ENCODE data around the gene CSPG4.
"Not testable (repeated sequence)": the region's sequence is repeated elsewhere in the genome, so short reads cannot be mapped to it uniquely, and the experiment has no call there.

DNA sequence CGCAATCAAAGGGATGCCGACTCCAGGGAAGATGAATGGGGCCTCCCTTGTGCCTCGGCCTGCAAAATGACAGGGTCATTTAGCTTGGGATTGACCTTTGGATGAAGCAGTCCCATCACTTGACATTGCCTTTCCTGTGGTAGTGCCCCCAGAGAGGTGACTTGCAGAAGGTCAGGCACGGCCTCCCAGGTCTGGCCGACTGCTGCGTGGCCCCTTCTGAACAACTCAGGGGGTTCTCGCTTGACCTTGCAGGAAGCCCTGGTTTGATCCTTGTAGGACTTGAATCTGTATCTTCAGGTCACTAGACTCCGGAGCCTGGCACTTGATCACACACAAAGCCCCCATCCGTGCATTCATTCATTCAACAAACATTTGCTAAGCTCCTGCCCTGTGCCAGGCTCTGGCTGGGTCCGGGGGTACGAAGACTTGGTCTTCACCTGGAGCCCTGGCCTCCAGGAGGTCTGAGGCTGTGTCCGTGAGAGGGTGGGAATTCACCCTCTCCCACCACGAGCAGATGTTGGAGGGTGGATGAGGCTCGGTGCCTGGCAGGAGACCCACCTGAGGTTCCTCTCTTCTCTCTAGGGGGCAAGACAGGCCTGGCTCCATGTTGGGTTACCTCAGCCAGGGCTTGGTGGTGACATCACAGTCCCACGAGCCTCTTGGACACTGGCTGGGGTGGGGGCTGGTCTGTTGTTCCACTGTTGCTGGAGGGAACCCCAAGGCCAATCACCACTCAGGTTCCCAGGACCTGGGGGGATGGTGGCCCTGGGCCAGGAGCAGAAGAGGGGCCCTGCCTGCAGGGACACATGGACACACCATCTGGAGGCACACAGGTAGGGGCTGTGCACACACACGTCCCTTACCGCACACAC, 18.0 kb upstream of the CSPG4 start:
- not testable (repeated sequence) for TF ChIP-seq POLR2A (IDR thresholded peaks at IDR 0.05)
- TF ChIP-seq, protein P1, sequence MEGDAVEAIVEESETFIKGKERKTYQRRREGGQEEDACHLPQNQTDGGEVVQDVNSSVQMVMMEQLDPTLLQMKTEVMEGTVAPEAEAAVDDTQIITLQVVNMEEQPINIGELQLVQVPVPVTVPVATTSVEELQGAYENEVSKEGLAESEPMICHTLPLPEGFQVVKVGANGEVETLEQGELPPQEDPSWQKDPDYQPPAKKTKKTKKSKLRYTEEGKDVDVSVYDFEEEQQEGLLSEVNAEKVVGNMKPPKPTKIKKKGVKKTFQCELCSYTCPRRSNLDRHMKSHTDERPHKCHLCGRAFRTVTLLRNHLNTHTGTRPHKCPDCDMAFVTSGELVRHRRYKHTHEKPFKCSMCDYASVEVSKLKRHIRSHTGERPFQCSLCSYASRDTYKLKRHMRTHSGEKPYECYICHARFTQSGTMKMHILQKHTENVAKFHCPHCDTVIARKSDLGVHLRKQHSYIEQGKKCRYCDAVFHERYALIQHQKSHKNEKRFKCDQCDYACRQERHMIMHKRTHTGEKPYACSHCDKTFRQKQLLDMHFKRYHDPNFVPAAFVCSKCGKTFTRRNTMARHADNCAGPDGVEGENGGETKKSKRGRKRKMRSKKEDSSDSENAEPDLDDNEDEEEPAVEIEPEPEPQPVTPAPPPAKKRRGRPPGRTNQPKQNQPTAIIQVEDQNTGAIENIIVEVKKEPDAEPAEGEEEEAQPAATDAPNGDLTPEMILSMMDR (IDR thresholded peaks at IDR 0.05), result not testable (repeated sequence)
